Iris pigment epithelial cell (primary cell): ENCODE results near the gene CLBA1.

Source experiments
- DNase-seq: peaks from one replicate; pipeline ENCODE4 v3.0.0-alpha.2; 2011; ENCODE audit warnings: low read depth

The CLBA1 gene

GRCh38 chr14:104979758-104980610 lies 5.6 kb upstream of the CLBA1 start:
- peak; percentile 56 for DNase-seq

- no peak for DNase-seq
Measured at GRCh38 chr14:104980611-104981531, 4.7 kb upstream of the CLBA1 start.

GRCh38 chr14:104981699-104982541 lies 3.7 kb upstream of the CLBA1 start:
- no peak for DNase-seq

- DNase-seq = no peak
Measured at GRCh38 chr14:104982548-104983230, 2.9 kb upstream of the CLBA1 start.

GRCh38 chr14:104983231-104983721 lies 2.3 kb upstream of the CLBA1 start:
- no peak for DNase-seq

- DNase-seq = no peak
Measured at GRCh38 chr14:104984056-104984894, 1.3 kb upstream of the CLBA1 start.

GRCh38 chr14:104986487-104987164 lies 1.0 kb downstream of the CLBA1 start:
- DNase-seq = no peak

- DNase-seq = no peak
Measured at GRCh38 chr14:104989236-104989950, 3.8 kb downstream of the CLBA1 start.

- no peak for DNase-seq
Measured at GRCh38 chr14:104989951-104990303, 4.3 kb downstream of the CLBA1 start.

GRCh38 chr14:104991896-104992230 lies 6.3 kb downstream of the CLBA1 start:
- no peak for DNase-seq

- no peak for DNase-seq
Measured at GRCh38 chr14:104992501-104992900, 6.9 kb downstream of the CLBA1 start.

- DNase-seq = no peak
Measured at GRCh38 chr14:104993306-104993705, 7.7 kb downstream of the CLBA1 start.

- no peak for DNase-seq
Measured at GRCh38 chr14:104993808-104994591, 8.4 kb downstream of the CLBA1 start.

GRCh38 chr14:104994978-104995377 lies 9.4 kb downstream of the CLBA1 start:
- DNase-seq = no peak

- no peak for DNase-seq
Measured at GRCh38 chr14:104996032-104996431, 10.4 kb downstream of the CLBA1 start.

- no peak for DNase-seq
Measured at GRCh38 chr14:104996483-104996882, 10.9 kb downstream of the CLBA1 start.

- no peak for DNase-seq
Measured at GRCh38 chr14:104998801-104999200, 13.2 kb downstream of the CLBA1 start.

- no peak for DNase-seq
Measured at GRCh38 chr14:104999361-104999760, 13.8 kb downstream of the CLBA1 start.
